Astrocyte (in vitro differentiated cells and primary cell): ENCODE data around the gene NSA2. TPM values are rescaled to one million over a fixed set of nuclear protein-coding genes. Genes with fewer than 3 reads are reported as not detected.
"Not testable (repeated sequence)": the region's sequence is repeated elsewhere in the genome, so short reads cannot be mapped to it uniquely, and the experiment has no call there.

Experiments used
- DNase-seq: peaks from one replicate; pipeline ENCODE4 v3.0.0-alpha.2; 2010; ENCODE audit warnings: low read depth
- FAIRE-seq: peaks from 2 replicates; lab custom pipeline; 2011; peaks lifted over from hg19 to GRCh38; lab: Jason Lieb, UNC
- H2AFZ ChIP-seq: 2 replicates; pipeline ENCODE4 v1.6.0; 2012; ENCODE audit warnings: low read depth, low read length, inconsistent platforms
- H3K27ac ChIP-seq: 2 replicates; pipeline ENCODE4 v1.5.1; 2011; ENCODE audit warnings: low read depth, low read length, inconsistent platforms
- H3K27me3 ChIP-seq: 2 replicates; pipeline ENCODE4 v1.6.0; 2011; ENCODE audit warnings: low read length, inconsistent platforms; ENCODE audit not compliant: insufficient read depth
- H3K36me3 ChIP-seq: 2 replicates; pipeline ENCODE4 v1.5.1; 2011; ENCODE audit warnings: low read length, inconsistent platforms; ENCODE audit not compliant: insufficient read depth
- H3K4me1 ChIP-seq: 2 replicates; pipeline ENCODE4 v1.5.1; 2011; ENCODE audit warnings: low read length, inconsistent platforms; ENCODE audit not compliant: insufficient read depth
- H3K4me2 ChIP-seq: 2 replicates; pipeline ENCODE4 v1.6.0; 2012; ENCODE audit warnings: low read length, inconsistent platforms
- H3K4me3 ChIP-seq: 2 replicates; pipeline ENCODE4 v1.5.1; 2011; ENCODE audit warnings: low read depth, mild to moderate bottlenecking, low read length, inconsistent platforms; ENCODE audit not compliant: insufficient read depth
- H3K79me2 ChIP-seq: 2 replicates; pipeline ENCODE4 v1.6.0; 2012; ENCODE audit warnings: mild to moderate bottlenecking, low read length, inconsistent platforms; ENCODE audit not compliant: insufficient read depth
- H3K9ac ChIP-seq: 2 replicates; pipeline ENCODE4 v1.6.0; 2012; ENCODE audit warnings: mild to moderate bottlenecking, low read length, inconsistent platforms
- H3K9me3 ChIP-seq: 2 replicates; pipeline ENCODE4 v1.5.1; 2012; ENCODE audit warnings: low read depth, mild to moderate bottlenecking, low read length, inconsistent platforms; ENCODE audit not compliant: insufficient read depth
- H4K20me1 ChIP-seq: 2 replicates; pipeline ENCODE4 v1.6.0; 2012; ENCODE audit warnings: low read length, inconsistent platforms; ENCODE audit not compliant: insufficient read depth
- H3K27ac Mint-ChIP-seq: one replicate; pipeline ENCODE4 v1.8.0; 2021; ENCODE audit warnings: mild to moderate bottlenecking, mixed read lengths; ENCODE audit not compliant: unreplicated experiment
- H3K27me3 Mint-ChIP-seq: one replicate; pipeline ENCODE4 v1.8.0; 2021; ENCODE audit warnings: low read depth, mixed read lengths; ENCODE audit not compliant: unreplicated experiment
- H3K36me3 Mint-ChIP-seq: one replicate; pipeline ENCODE4 v1.8.0; 2021; ENCODE audit warnings: low read depth, mixed read lengths; ENCODE audit not compliant: unreplicated experiment
- H3K4me1 Mint-ChIP-seq: one replicate; pipeline ENCODE4 v1.8.0; 2021; ENCODE audit warnings: low read depth, mixed read lengths; ENCODE audit not compliant: unreplicated experiment
- H3K4me3 Mint-ChIP-seq: one replicate; pipeline ENCODE4 v1.8.0; 2021; ENCODE audit warnings: mild to moderate bottlenecking, moderate library complexity, mixed read lengths; ENCODE audit not compliant: unreplicated experiment
- H3K9me3 Mint-ChIP-seq: one replicate; pipeline ENCODE4 v1.8.0; 2021; ENCODE audit warnings: mild to moderate bottlenecking, mixed read lengths; ENCODE audit not compliant: unreplicated experiment
- EZH2 ChIP-seq: IDR thresholded peaks from 2 replicates; pipeline ENCODE4 v1.6.1; 2012; ENCODE audit warnings: mild to moderate bottlenecking, low read length, inconsistent platforms; ENCODE audit not compliant: insufficient read depth
- total RNA-seq: library from RNA; stranded (reverse); gene quantifications from 2 replicates; pipeline ENCODE4 v1.2.1, GENCODE V29; 2021
- TF ChIP-seq, protein P1 (sequence below): IDR thresholded peaks from 2 replicates; pipeline ENCODE4 v1.5.1; 2011; ENCODE audit warnings: low read depth, mild to moderate bottlenecking, inconsistent platforms, low read length, moderate library complexity; ENCODE audit not compliant: insufficient read depth

NSA2 gene
- total RNA-seq, 1 donor from 2014 or later = 44.0 TPM

GRCh38 chr5:74738406-74738805 is 28.6 kb upstream of the NSA2 start:
- H3K4me2 ChIP-seq = no peak overlapping the region
- no peaks in the 10 kb centered on the region for H3K9me3 ChIP-seq
- H3K4me3 ChIP-seq = no peak overlapping the region
- H3K9ac ChIP-seq = no peak overlapping the region
- no peak for TF ChIP-seq EZH2
- TF ChIP-seq, protein P1, sequence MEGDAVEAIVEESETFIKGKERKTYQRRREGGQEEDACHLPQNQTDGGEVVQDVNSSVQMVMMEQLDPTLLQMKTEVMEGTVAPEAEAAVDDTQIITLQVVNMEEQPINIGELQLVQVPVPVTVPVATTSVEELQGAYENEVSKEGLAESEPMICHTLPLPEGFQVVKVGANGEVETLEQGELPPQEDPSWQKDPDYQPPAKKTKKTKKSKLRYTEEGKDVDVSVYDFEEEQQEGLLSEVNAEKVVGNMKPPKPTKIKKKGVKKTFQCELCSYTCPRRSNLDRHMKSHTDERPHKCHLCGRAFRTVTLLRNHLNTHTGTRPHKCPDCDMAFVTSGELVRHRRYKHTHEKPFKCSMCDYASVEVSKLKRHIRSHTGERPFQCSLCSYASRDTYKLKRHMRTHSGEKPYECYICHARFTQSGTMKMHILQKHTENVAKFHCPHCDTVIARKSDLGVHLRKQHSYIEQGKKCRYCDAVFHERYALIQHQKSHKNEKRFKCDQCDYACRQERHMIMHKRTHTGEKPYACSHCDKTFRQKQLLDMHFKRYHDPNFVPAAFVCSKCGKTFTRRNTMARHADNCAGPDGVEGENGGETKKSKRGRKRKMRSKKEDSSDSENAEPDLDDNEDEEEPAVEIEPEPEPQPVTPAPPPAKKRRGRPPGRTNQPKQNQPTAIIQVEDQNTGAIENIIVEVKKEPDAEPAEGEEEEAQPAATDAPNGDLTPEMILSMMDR = no peak
- Mint-ChIP-seq H3K9me3 (no peaks in the 10 kb centered on the region), H3K4me3 (no peak overlapping the region), H3K4me1 (no peaks in the 10 kb centered on the region), H3K27me3 (no peaks in the 10 kb centered on the region), H3K36me3 (peaks cover 10% of the 10 kb centered on the region), H3K27ac (no peak overlapping the region)
- H2AFZ ChIP-seq = no peak overlapping the region
- no peaks in the 10 kb centered on the region for H3K27me3 ChIP-seq
- no peaks in the 10 kb centered on the region for H4K20me1 ChIP-seq
- peaks cover 49% of the 10 kb centered on the region for H3K36me3 ChIP-seq
- DNase-seq (no peak), FAIRE-seq (no peak)
- no peaks in the 10 kb centered on the region for H3K4me1 ChIP-seq
- no peak overlapping the region for H3K27ac ChIP-seq
- H3K79me2 ChIP-seq = no peaks in the 10 kb centered on the region

- H3K27me3 Mint-ChIP-seq, FAIRE-seq, H3K9ac ChIP-seq, H3K4me2 ChIP-seq, H3K4me3 ChIP-seq, H3K27ac Mint-ChIP-seq, H3K4me3 Mint-ChIP-seq, H3K9me3 Mint-ChIP-seq, H3K4me1 ChIP-seq, H3K9me3 ChIP-seq, H3K27ac ChIP-seq, DNase-seq, H3K4me1 Mint-ChIP-seq, H2AFZ ChIP-seq, H3K27me3 ChIP-seq, H3K79me2 ChIP-seq, H4K20me1 ChIP-seq: not testable (repeated sequence)
- peaks cover 10% of the 10 kb centered on the region for H3K36me3 Mint-ChIP-seq
- peaks cover 38% of the 10 kb centered on the region for H3K36me3 ChIP-seq
These were observed 18.3 kb upstream of the NSA2 start for GRCh38 chr5:74748742-74749141.

DNA sequence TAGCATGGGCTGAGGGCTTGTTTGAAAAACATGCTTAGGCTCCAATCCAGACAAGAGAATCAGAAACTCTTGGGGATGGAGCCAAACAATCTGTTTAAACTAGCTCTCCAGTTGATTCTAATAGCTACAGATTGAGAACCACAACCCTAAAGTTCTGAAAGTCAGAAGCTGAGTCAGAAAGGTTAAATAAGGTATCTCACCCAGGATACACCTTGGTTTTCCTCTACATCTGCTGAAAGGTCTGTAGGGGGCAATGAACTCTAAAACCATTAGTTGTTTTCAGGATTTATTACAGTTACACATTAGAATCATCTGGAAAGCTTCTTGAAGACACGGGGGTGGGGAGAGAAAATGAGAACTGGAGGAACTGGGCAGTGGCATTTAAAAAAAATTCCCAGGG is 5.8 kb upstream of the NSA2 start:
- Histone ChIP-seq H3K9me3 (no peaks in the 10 kb centered on the region), H3K4me3 (no peak overlapping the region), H2AFZ (no peak overlapping the region), H3K27me3 (no peaks in the 10 kb centered on the region), H3K4me1 (peaks cover 3% of the 10 kb centered on the region), H4K20me1 (no peaks in the 10 kb centered on the region), H3K9ac (no peak overlapping the region), H3K36me3 (peaks cover 27% of the 10 kb centered on the region), H3K79me2 (peaks cover 38% of the 10 kb centered on the region), H3K27ac (no peak overlapping the region), H3K4me2 (no peak overlapping the region)
- Mint-ChIP-seq H3K9me3 (no peaks in the 10 kb centered on the region), H3K27me3 (no peaks in the 10 kb centered on the region), H3K36me3 (peaks cover 17% of the 10 kb centered on the region), H3K4me1 (peaks cover 35% of the 10 kb centered on the region), H3K4me3 (no peak overlapping the region), H3K27ac (no peak overlapping the region)
- no peak for TF ChIP-seq EZH2
- TF ChIP-seq, protein P1 = no peak
- FAIRE-seq (peak; percentile 32), DNase-seq (no peak)
